HepG2 (cell line): ENCODE measurements around the gene MCOLN3.

Experiments
- CHD2 ChIP-seq: IDR thresholded peaks from 2 replicates; pipeline ENCODE4 v1.6.1; 2011; ENCODE audit warnings: low read depth, low read length, improper control_type of control experiment
- ZNF337 ChIP-seq: sonication (generic); formaldehyde crosslinking; IDR thresholded peaks from 2 replicates; pipeline ENCODE4 v1.5.1; 2020; ENCODE audit warnings: missing genetic modification reagents, low read depth, mild to moderate bottlenecking, borderline replicate concordance

- TF ChIP-seq ZNF337 (CRISPR knock-in tag) (no peak), CHD2 (no peak)
These were observed 78.6 kb downstream of the MCOLN3 start for GRCh38 chr1:84969489-84970250.
